SK-N-SH treated with all-trans-retinoic acid at 6 μM for 48 hours (cell line): Measurements from ENCODE around the gene SLC2A13.

Experiments
- CSRNP3 ChIP-seq: fragments of 250-450 bp; sonication (Bioruptor Pico); IDR thresholded peaks from 2 replicates; pipeline ENCODE4 v1.5.1; 2021; ENCODE audit warnings: mild to moderate bottlenecking, moderate library complexity
- GLIS3 ChIP-seq: fragments of 250-450 bp; sonication (Bioruptor Pico); IDR thresholded peaks from 2 replicates; pipeline ENCODE4 v1.5.0; 2020; ENCODE audit warnings: mild to moderate bottlenecking, moderate library complexity
- ISL1 ChIP-seq: fragments of 250-450 bp; sonication (Bioruptor Pico); IDR thresholded peaks from 2 replicates; pipeline ENCODE4 v2.1.2; 2022; ENCODE audit warnings: mild to moderate bottlenecking, moderate library complexity
- POU6F1 ChIP-seq: fragments of 250-450 bp; sonication (Bioruptor Pico); IDR thresholded peaks from 2 replicates; pipeline ENCODE4 v1.8.0; 2021; ENCODE audit warnings: low read depth, mild to moderate bottlenecking, moderate library complexity, borderline replicate concordance
- PPARA ChIP-seq: fragments of 250-450 bp; sonication (Bioruptor Pico); IDR thresholded peaks from 2 replicates; pipeline ENCODE4 v1.5.0; 2020; ENCODE audit warnings: mild to moderate bottlenecking, borderline replicate concordance
- TOX ChIP-seq: fragments of 250-450 bp; sonication (Bioruptor Pico); IDR thresholded peaks from 2 replicates; pipeline ENCODE4 v1.8.0; 2021; ENCODE audit warnings: mild to moderate bottlenecking, moderate library complexity, borderline replicate concordance
- ZFP3 ChIP-seq: fragments of 250-450 bp; sonication (Bioruptor Pico); IDR thresholded peaks from 2 replicates; pipeline ENCODE4 v1.5.0; 2020; ENCODE audit warnings: mild to moderate bottlenecking, moderate library complexity
- ZFP30 ChIP-seq: fragments of 450-650 bp; formaldehyde crosslinking; IDR thresholded peaks from 2 replicates; pipeline ENCODE4 v1.5.0; 2022; ENCODE audit warnings: mild to moderate bottlenecking, moderate library complexity

GRCh38 chr12:39923364-39923763 is 182.5 kb downstream of the SLC2A13 start:
- TF ChIP-seq TOX (CRISPR knock-in tag) (no peak), ZFP3 (CRISPR knock-in tag) (no peak), ISL1 (CRISPR knock-in tag) (no peak), PPARA (CRISPR knock-in tag) (no peak), ZFP30 (CRISPR knock-in tag) (no peak), POU6F1 (CRISPR knock-in tag) (no peak), CSRNP3 (CRISPR knock-in tag) (no peak), GLIS3 (CRISPR knock-in tag) (no peak)
